K562 (cell line): ENCODE results near the gene PDE9A. TPM values are rescaled to one million over a fixed set of nuclear protein-coding genes. Genes with fewer than 3 reads are reported as not detected.

Experiments
- ATAC-seq: fragments of 200-7000 bp; cut with Tn5 transposase; 3 replicates; pipeline ENCODE4 v1.9.1; 2020; ENCODE audit warnings: moderate library complexity
- BruUV-seq: library from RNA; stranded (reverse); fragments of 400-500 nt; replicated peaks from 2 replicates; lab custom pipeline; 2021; lab: Mats Ljungman, UMichigan
- CTCF ChIA-PET: fragments of 300-600 bp; formaldehyde crosslinking; extraction: SDS; loops from one replicate; lab custom pipeline; 2021; ENCODE audit warnings: low intra/inter-chr PET ratio; lab: Yijun Ruan, JAX
- POLR2A ChIA-PET: fragments of 300-600, 350-650 bp; sonication (Branson Sonifier 250); formaldehyde crosslinking; extraction: SDS; loops from one replicate; lab custom pipeline; 2021; ENCODE audit warnings: antibody characterized with exemption, inconsistent platforms; lab: Yijun Ruan, JAX
- DNase-seq, 4 experiments: peaks; one replicate each; pipeline versions ENCODE4 v3.0.0 to v3.0.0-alpha.2; 2011 to 2018; ENCODE audit warnings: low spot score in 3 of 4, mixed read lengths in 3 of 4; ENCODE audit errors: extremely low read depth in 1 of 4
- FAIRE-seq: peaks from 2 replicates; lab custom pipeline; 2011; peaks lifted over from hg19 to GRCh38; lab: Jason Lieb, UNC
- H2AFZ ChIP-seq: 2 replicates; pipeline ENCODE4 v1.6.0; 2011; ENCODE audit warnings: low read depth, low read length, control low read depth, inconsistent platforms
- H3K27ac ChIP-seq: fragments of 200-600 bp; 3 replicates; pipeline ENCODE4 v1.8.0; 2011; ENCODE audit warnings: low read depth, mild to moderate bottlenecking, control low read depth, inconsistent platforms, low read length, moderate library complexity, mixed read lengths; ENCODE audit errors: extremely low read depth
- H3K27me3 ChIP-seq, 2 experiments: fragments of 300-600 bp in 1 of 2; 2 replicates in 1 of 2; 3 replicates in 1 of 2; pipeline versions ENCODE4 v1.6.0 to v1.8.0; 2011; ENCODE audit warnings: inconsistent platforms in 2 of 2, low read length in 2 of 2, mild to moderate bottlenecking in 1 of 2, mixed read lengths in 1 of 2, moderate library complexity in 1 of 2; ENCODE audit not compliant: control insufficient read depth in 2 of 2, insufficient read depth in 2 of 2
- H3K36me3 ChIP-seq: fragments of 300-600 bp; 3 replicates; pipeline ENCODE4 v1.8.0; 2011; ENCODE audit warnings: mild to moderate bottlenecking, low read length, inconsistent platforms; ENCODE audit not compliant: control insufficient read depth, insufficient read depth
- H3K4me1 ChIP-seq, 2 experiments: fragments of 200-600 bp in 1 of 2; replicated peaks in 1 of 2; 2 replicates in 1 of 2; 3 replicates in 1 of 2; pipeline versions ENCODE4 v1.5.1 to v1.8.0; 2011; ENCODE audit warnings: inconsistent platforms in 2 of 2, low read length in 2 of 2, mild to moderate bottlenecking in 1 of 2, mixed read lengths in 1 of 2, moderate library complexity in 1 of 2; ENCODE audit not compliant: control insufficient read depth in 2 of 2, insufficient read depth in 2 of 2
- H3K4me2 ChIP-seq: 2 replicates; pipeline ENCODE4 v1.6.1; 2011; ENCODE audit warnings: low read length, control low read depth, inconsistent platforms, mixed read lengths; ENCODE audit not compliant: insufficient read depth
- H3K4me3 ChIP-seq: fragments of 200-600 bp; sonication (generic), shearing (Covaris generic); 2 replicates; pipeline ENCODE4 v1.5.1; 2016; ENCODE audit warnings: control low read depth, inconsistent platforms
- H3K79me2 ChIP-seq: fragments of 200-600 bp; 3 replicates; pipeline ENCODE4 v1.8.0; 2011; ENCODE audit warnings: low read length, inconsistent platforms; ENCODE audit not compliant: control insufficient read depth, insufficient read depth
- H3K9ac ChIP-seq, 2 experiments: 2 replicates each; pipeline versions ENCODE4 v1.6.0 to v1.6.1; 2011; ENCODE audit warnings: low read depth in 2 of 2, low read length in 2 of 2, control low read depth in 1 of 2, inconsistent platforms in 1 of 2, mild to moderate bottlenecking in 1 of 2, mixed read lengths in 1 of 2; ENCODE audit not compliant: insufficient read depth in 1 of 2
- H3K9me1 ChIP-seq: one replicate; pipeline ENCODE4 v1.6.0; 2011; ENCODE audit warnings: inconsistent platforms, mild to moderate bottlenecking, low read length, moderate library complexity; ENCODE audit not compliant: control insufficient read depth, insufficient read depth
- H3K9me3 ChIP-seq: replicated peaks from 2 replicates; pipeline ENCODE4 v1.5.1; 2011; ENCODE audit warnings: low read depth, low read length, inconsistent platforms; ENCODE audit not compliant: control insufficient read depth, insufficient read depth
- H4K20me1 ChIP-seq: replicated peaks from 2 replicates; pipeline ENCODE4 v1.6.1; 2011; ENCODE audit warnings: low read length, inconsistent platforms, mixed read lengths; ENCODE audit not compliant: control insufficient read depth, insufficient read depth
- CREBBP ChIP-seq: IDR thresholded peaks from one replicate; pipeline ENCODE4 v1.6.1; 2012; ENCODE audit warnings: low read depth, mild to moderate bottlenecking, control low read depth, inconsistent platforms, low read length
- GTF2F1 ChIP-seq: IDR thresholded peaks from 2 replicates; pipeline ENCODE4 v1.6.1; 2011; ENCODE audit warnings: low read depth, low read length, improper control_type of control experiment
- HMGN3 ChIP-seq: IDR thresholded peaks from 2 replicates; pipeline ENCODE4 v1.6.1; 2011; ENCODE audit warnings: borderline replicate concordance, low read depth, mild to moderate bottlenecking, mixed read lengths, low read length; ENCODE audit not compliant: insufficient read length; ENCODE audit errors: extremely low read depth
- HOXB6 ChIP-seq: fragments of 250-450 bp; sonication (Bioruptor Pico); IDR thresholded peaks from 2 replicates; pipeline ENCODE4 v1.5.1; 2022; ENCODE audit warnings: mild to moderate bottlenecking, borderline replicate concordance
- ID3 ChIP-seq, 2 experiments: fragments of 250-450 bp in 1 of 2; fragments of 450-650 bp in 1 of 2; sonication (Bioruptor Pico) in 1 of 2; IDR thresholded peaks; 2 replicates each; pipeline versions ENCODE4 v1.6.1 to v1.8.0; 2016 to 2021; ENCODE audit warnings: mild to moderate bottlenecking in 2 of 2, moderate library complexity in 2 of 2, missing compliant biosample characterization in 1 of 2, missing genetic modification characterization in 1 of 2
- JUND ChIP-seq, 2 experiments: IDR thresholded peaks; 2 replicates in 1 of 2; 3 replicates in 1 of 2; pipeline ENCODE4 v1.6.1; 2011; ENCODE audit warnings: borderline replicate concordance in 2 of 2, low read depth in 2 of 2, low read length in 2 of 2, improper control_type of control experiment in 1 of 2, missing biosample characterization in 1 of 2, missing genetic modification characterization in 1 of 2, missing genetic modification reagents in 1 of 2
- KAT2B ChIP-seq: IDR thresholded peaks from one replicate; pipeline ENCODE4 v1.6.1; 2012; ENCODE audit warnings: low read depth, mild to moderate bottlenecking, control low read depth, inconsistent platforms, low read length, moderate library complexity
- LEF1 ChIP-seq: fragments of 450-650 bp; IDR thresholded peaks from 2 replicates; pipeline ENCODE4 v1.6.1; 2016; ENCODE audit warnings: mild to moderate bottlenecking
- MBD1 ChIP-seq: fragments of 250-450 bp; sonication (Bioruptor Pico); IDR thresholded peaks from 2 replicates; pipeline ENCODE4 v1.8.0; 2022; ENCODE audit warnings: inconsistent platforms
- PCBP1 ChIP-seq: fragments of 200-400 bp; formaldehyde crosslinking; IDR thresholded peaks from 2 replicates; pipeline ENCODE4 v1.6.1; 2018; ENCODE audit warnings: mild to moderate bottlenecking, low read depth, low read length; ENCODE audit not compliant: poor library complexity, severe bottlenecking
- POLR2H ChIP-seq: IDR thresholded peaks from 2 replicates; pipeline ENCODE4 v1.6.1; 2016; ENCODE audit warnings: missing genetic modification characterization, low read depth, mild to moderate bottlenecking, control low read depth, missing compliant biosample characterization, moderate library complexity
- RBM15 ChIP-seq: fragments of 200-400 bp; formaldehyde crosslinking; IDR thresholded peaks from 2 replicates; pipeline ENCODE4 v1.6.1; 2018; ENCODE audit warnings: mild to moderate bottlenecking, low read length, moderate library complexity; ENCODE audit not compliant: insufficient read depth
- SP1 ChIP-seq: sonication (generic); formaldehyde crosslinking; IDR thresholded peaks from 2 replicates; pipeline ENCODE4 v1.8.1; 2022; ENCODE audit warnings: mild to moderate bottlenecking, missing genetic modification reagents
- TEAD2 ChIP-seq: fragments of 450-650 bp; IDR thresholded peaks from 2 replicates; pipeline ENCODE4 v1.6.1; 2016; ENCODE audit warnings: missing genetic modification characterization, control low read depth, missing compliant biosample characterization
- ZNF282 ChIP-seq: sonication (generic); formaldehyde crosslinking; IDR thresholded peaks from 2 replicates; pipeline ENCODE4 v1.8.1; 2023; ENCODE audit warnings: missing genetic modification reagents
- ZSCAN32 ChIP-seq: fragments of 450-650 bp; formaldehyde crosslinking; IDR thresholded peaks from 2 replicates; pipeline ENCODE4 v1.4.0; 2020; ENCODE audit warnings: mild to moderate bottlenecking, moderate library complexity
- WGBS: fragments of 100-300 bp; shearing (Covaris generic); methylation state at CpG from one replicate; pipeline ENCODE4 v1.1.6; 2016; ENCODE audit warnings: low coverage, mixed read lengths; ENCODE audit not compliant: insufficient coverage; ENCODE audit errors: missing lambda C conversion rate; 5-methylcytosine and 5-hydroxymethylcytosine counted together
- in situ Hi-C: fragments of 300-500 bp; cut with MboI; formaldehyde crosslinking; loops from 4 replicates; pipeline ENCODE4 v1.15.0; 2018; ENCODE audit warnings: inconsistent platforms, mixed read lengths
- intact Hi-C: fragments of 100-400 bp; cut with micrococcal nuclease; formaldehyde crosslinking; loops from 2 replicates; pipeline ENCODE4 v1.14.2; 2022
- polyA plus RNA-seq, 8 experiments: library from polyadenylated mRNA; depleted of rRNA in 4 of 8; stranded (reverse) in 5 of 8; unstranded in 3 of 8; fragments of >200 nt; fragmentation: Nextera tagmentation in 2 of 8; fragmentation: Illumina TruSeq in 1 of 8; extraction: Ambion mirVana in 2 of 8; extraction: Trizol in 1 of 8; gene quantifications; 2 replicates each; pipeline versions ENCODE4 v1.2.1 to v1.2.3, GENCODE V29; 2011 to 2014; ENCODE audit warnings: inconsistent platforms in 1 of 8, missing spikeins in 1 of 8
- total RNA-seq, 7 experiments: library from RNA; depleted of rRNA in 6 of 7; stranded (reverse); fragments of >200 nt in 6 of 7; fragmentation: Illumina TruSeq in 2 of 7; extraction: Trizol in 2 of 7; gene quantifications; 2 replicates each; pipeline versions ENCODE4 v1.2.1 to v1.2.3, GENCODE V29; 2011 to 2021; ENCODE audit warnings: low replicate concordance in 1 of 7

Gene PDE9A
- total and polyA plus RNA-seq, 9 of the 15 experiments (the other 6 are each of a cell fraction or from before 2014, with no cell fraction given), result 0.07 to 0.27 TPM; not detected in 7

GRCh38 chr21:42607525-42608102 lies 45.8 kb upstream of the PDE9A start (continued):
- TF ChIP-seq GTF2F1 (no peak), RBM15 (no peak), MBD1 (CRISPR knock-in tag) (no peak), CREBBP (no peak), ZNF282 (no peak), POLR2H (tag) (no peak)
- TF ChIP-seq, all 486 proteins: peak for 0

GRCh38 chr21:42608446-42608845 lies 45.0 kb upstream of the PDE9A start:
- Histone ChIP-seq H3K79me2 (no peaks in the 10 kb centered on the region), H3K9me3 (peaks cover 4% of the 10 kb centered on the region; the same call in 1 of the 2 replicates), H3K27me3 (peaks cover 15 to 18% of the 10 kb centered on the region in 2 experiments; a peak in 4 of 5 replicates), H3K4me2 (no peak overlapping the region), H4K20me1 (no peaks in the 10 kb centered on the region), H3K9me1 (no peaks in the 10 kb centered on the region), H3K27ac (no peak overlapping the region), H3K36me3 (no peaks in the 10 kb centered on the region), H3K4me1 (no peaks in the 10 kb centered on the region), H3K9ac (no peak overlapping the region), H3K4me3 (no peak overlapping the region), H2AFZ (no peak overlapping the region)
- in situ Hi-C loops (no loop called here), intact Hi-C loops (no loop called here)
- no TSS peak for BruUV-seq
- CTCF ChIA-PET, result no interaction called here
- no peak for FAIRE-seq
- no peak for DNase-seq
- 0% methylated on average over 3 of the region's 4 CpGs for WGBS
- ATAC-seq, result no peak
- POLR2A ChIA-PET, result interaction anchor here (0.6 kb wide), 1 partner anchor 10 kb away, joined by 3 read pairs; no protein-coding TSS in a partner anchor
- TF ChIP-seq HMGN3, result no peak
- no peak for TF ChIP-seq LEF1
- no peak for TF ChIP-seq TEAD2 (tag)
- no peak for TF ChIP-seq KAT2B
- no peak for TF ChIP-seq ID3 (CRISPR knock-in tag; IDR thresholded peaks at IDR 0.05)
- TF ChIP-seq ID3 (tag; IDR thresholded peaks at IDR 0.05), result no peak
- no peak for TF ChIP-seq ZSCAN32 (CRISPR knock-in tag)
- TF ChIP-seq HOXB6, result no peak
- TF ChIP-seq SP1 (CRISPR knock-in tag), result no peak
- TF ChIP-seq PCBP1, result no peak
- TF ChIP-seq JUND (IDR thresholded peaks at IDR 0.05; ENCODE audit: borderline replicate concordance, low read depth, low read length), result no peak
- TF ChIP-seq JUND (tag; IDR thresholded peaks at IDR 0.05; ENCODE audit: borderline replicate concordance, low read depth, low read length), result no peak
